HepG2 (cell line): ENCODE measurements around the gene TALDO1. TPM values are rescaled to one million over a fixed set of nuclear protein-coding genes. Genes with fewer than 3 reads are reported as not detected.

Experiments used
- BCL6 ChIP-seq: IDR thresholded peaks from 2 replicates; pipeline ENCODE4 v1.6.1; 2016; ENCODE audit warnings: missing genetic modification reagents, missing compliant biosample characterization
- CEBPG ChIP-seq: IDR thresholded peaks from 2 replicates; pipeline ENCODE4 v1.6.1; 2016
- EEA1 ChIP-seq: sonication (generic); formaldehyde crosslinking; IDR thresholded peaks from 2 replicates; pipeline ENCODE4 v1.5.1; 2020; ENCODE audit warnings: mild to moderate bottlenecking, missing genetic modification reagents, borderline replicate concordance
- ERF ChIP-seq: IDR thresholded peaks from 2 replicates; pipeline ENCODE4 v1.6.1; 2018; ENCODE audit warnings: missing biosample characterization, missing genetic modification reagents
- GLI4 ChIP-seq: sonication (generic); formaldehyde crosslinking; IDR thresholded peaks from 2 replicates; pipeline ENCODE4 v1.5.1; 2020; ENCODE audit warnings: missing genetic modification reagents, mild to moderate bottlenecking, moderate library complexity, borderline replicate concordance
- KMT2B ChIP-seq: IDR thresholded peaks from 2 replicates; pipeline ENCODE4 v1.6.1; 2016; ENCODE audit warnings: missing genetic modification reagents, missing compliant biosample characterization
- MXD3 ChIP-seq: IDR thresholded peaks from 2 replicates; pipeline ENCODE4 v1.6.1; 2016; ENCODE audit warnings: mild to moderate bottlenecking, missing biosample characterization, missing genetic modification reagents
- NCOR1 ChIP-seq: fragments of 200-600 bp; sonication (generic); IDR thresholded peaks from 2 replicates; pipeline ENCODE4 v1.7.0; 2017; ENCODE audit warnings: antibody characterized with exemption, low read length, borderline replicate concordance
- NR2C2 ChIP-seq: sonication (generic); formaldehyde crosslinking; IDR thresholded peaks from 2 replicates; pipeline ENCODE4 v1.4.0; 2020; ENCODE audit warnings: missing genetic modification reagents, mild to moderate bottlenecking, moderate library complexity, borderline replicate concordance
- PAF1 ChIP-seq: IDR thresholded peaks from 2 replicates; pipeline ENCODE4 v1.6.1; 2016; ENCODE audit warnings: missing genetic modification reagents, missing compliant biosample characterization
- PPARG ChIP-seq: conservative IDR thresholded peaks from 2 replicates; pipeline ENCODE4 v1.6.1; 2016; ENCODE audit warnings: missing biosample characterization, missing genetic modification reagents
- REL ChIP-seq: sonication (generic); formaldehyde crosslinking; conservative IDR thresholded peaks from 2 replicates; pipeline ENCODE4 v1.8.0; 2022; ENCODE audit warnings: mild to moderate bottlenecking, missing genetic modification reagents, moderate library complexity
- REPIN1 ChIP-seq: sonication (generic); formaldehyde crosslinking; IDR thresholded peaks from 2 replicates; pipeline ENCODE4 v1.8.0; 2022; ENCODE audit warnings: missing genetic modification reagents, low read depth, mild to moderate bottlenecking, borderline replicate concordance
- SETDB1 ChIP-seq: sonication (generic); formaldehyde crosslinking; IDR thresholded peaks from 2 replicates; pipeline ENCODE4 v1.5.1; 2020; ENCODE audit warnings: missing genetic modification reagents, mild to moderate bottlenecking, borderline replicate concordance
- SIN3B ChIP-seq: fragments of 150-350 bp; IDR thresholded peaks from 2 replicates; pipeline ENCODE4 v1.6.1; 2014; ENCODE audit warnings: low read length
- STAT5B ChIP-seq: sonication (generic); formaldehyde crosslinking; IDR thresholded peaks from 2 replicates; pipeline ENCODE4 v1.4.0; 2020; ENCODE audit warnings: missing genetic modification reagents
- ZBTB3 ChIP-seq: sonication (generic); formaldehyde crosslinking; IDR thresholded peaks from 2 replicates; pipeline ENCODE4 v1.4.0; 2020; ENCODE audit warnings: low read depth, mild to moderate bottlenecking, moderate library complexity, missing genetic modification reagents, borderline replicate concordance
- ZNF337 ChIP-seq: sonication (generic); formaldehyde crosslinking; IDR thresholded peaks from 2 replicates; pipeline ENCODE4 v1.5.1; 2020; ENCODE audit warnings: missing genetic modification reagents, low read depth, mild to moderate bottlenecking, borderline replicate concordance
- ZNF451 ChIP-seq: sonication (generic); formaldehyde crosslinking; IDR thresholded peaks from 2 replicates; pipeline ENCODE4 v1.5.0; 2020; ENCODE audit warnings: mild to moderate bottlenecking, missing genetic modification reagents
- ZNF746 ChIP-seq: sonication (generic); formaldehyde crosslinking; IDR thresholded peaks from 2 replicates; pipeline ENCODE4 v1.8.0; 2022; ENCODE audit warnings: mild to moderate bottlenecking, missing genetic modification reagents
- polyA plus RNA-seq, 8 experiments: library from polyadenylated mRNA; depleted of rRNA in 3 of 8; stranded (reverse) in 7 of 8; unstranded in 1 of 8; fragments of >200 nt; fragmentation: Illumina TruSeq in 4 of 8; extraction: Trizol in 4 of 8; gene quantifications; 2 replicates each; pipeline versions ENCODE4 v1.2.1 to v1.2.3, GENCODE V29; 2011 to 2016; ENCODE audit warnings: low read depth in 4 of 8, missing spikeins in 1 of 8, mixed read lengths in 1 of 8; ENCODE audit not compliant: insufficient read depth in 1 of 8
- total RNA-seq, 5 experiments: library from RNA; depleted of rRNA; stranded (reverse); fragments of >200 nt; fragmentation: Illumina TruSeq; extraction: Trizol; gene quantifications; 2 replicates each; pipeline ENCODE4 v1.2.3, GENCODE V29; 2016; ENCODE audit warnings: low read depth in 1 of 5
- TF ChIP-seq, protein P1 (sequence below), 2 experiments: sonication (generic) in 1 of 2; formaldehyde crosslinking in 1 of 2; IDR thresholded peaks; 2 replicates each; pipeline versions ENCODE4 v1.4.0 to v1.6.1; 2018 to 2020; ENCODE audit warnings: missing genetic modification reagents in 2 of 2, borderline replicate concordance in 1 of 2, low read depth in 1 of 2, mild to moderate bottlenecking in 1 of 2, missing biosample characterization in 1 of 2
- TF ChIP-seq, protein P2 (sequence below): sonication (generic); formaldehyde crosslinking; IDR thresholded peaks from 2 replicates; pipeline ENCODE4 v1.4.0; 2020; ENCODE audit warnings: missing genetic modification reagents
- TF ChIP-seq, protein P3 (sequence below): sonication (generic); formaldehyde crosslinking; IDR thresholded peaks from 2 replicates; pipeline ENCODE4 v1.8.1; 2023; ENCODE audit warnings: mild to moderate bottlenecking, moderate library complexity, missing genetic modification reagents

TALDO1 gene
- total and polyA plus RNA-seq, 2 of the 13 experiments (the other 11 are each of a cell fraction or from before 2014, with no cell fraction given) = 107 to 240 TPM

- TF ChIP-seq ZNF746 (no peak), SETDB1 (CRISPR knock-in tag) (no peak), NR2C2 (CRISPR knock-in tag) (no peak), REL (CRISPR knock-in tag) (0 out of 2 replicates have a peak, but pooled peaks have one; percentile 57), ZNF451 (CRISPR knock-in tag) (peak; percentile 70; the same call in 1 of the 2 replicates), ZNF337 (CRISPR knock-in tag) (no peak), SIN3B (no peak), PPARG (CRISPR knock-in tag) (0 out of 2 replicates have a peak, but pooled peaks have one; percentile 18), NCOR1 (no peak), ZBTB3 (CRISPR knock-in tag) (no peak), MXD3 (CRISPR knock-in tag) (peak; percentile 49; the same call in 1 of the 2 replicates), PAF1 (CRISPR knock-in tag) (peak; percentile 96), GLI4 (CRISPR knock-in tag) (no peak), BCL6 (no peak), KMT2B (CRISPR knock-in tag) (no peak; the same call in 1 of the 2 replicates), EEA1 (CRISPR knock-in tag) (no peak), ERF (CRISPR knock-in tag) (peak; percentile 60; the same call in 1 of the 2 replicates), REPIN1 (CRISPR knock-in tag) (peak; percentile 87), CEBPG (CRISPR knock-in tag) (no peak), STAT5B (CRISPR knock-in tag) (no peak)
- TF ChIP-seq, protein P1, sequence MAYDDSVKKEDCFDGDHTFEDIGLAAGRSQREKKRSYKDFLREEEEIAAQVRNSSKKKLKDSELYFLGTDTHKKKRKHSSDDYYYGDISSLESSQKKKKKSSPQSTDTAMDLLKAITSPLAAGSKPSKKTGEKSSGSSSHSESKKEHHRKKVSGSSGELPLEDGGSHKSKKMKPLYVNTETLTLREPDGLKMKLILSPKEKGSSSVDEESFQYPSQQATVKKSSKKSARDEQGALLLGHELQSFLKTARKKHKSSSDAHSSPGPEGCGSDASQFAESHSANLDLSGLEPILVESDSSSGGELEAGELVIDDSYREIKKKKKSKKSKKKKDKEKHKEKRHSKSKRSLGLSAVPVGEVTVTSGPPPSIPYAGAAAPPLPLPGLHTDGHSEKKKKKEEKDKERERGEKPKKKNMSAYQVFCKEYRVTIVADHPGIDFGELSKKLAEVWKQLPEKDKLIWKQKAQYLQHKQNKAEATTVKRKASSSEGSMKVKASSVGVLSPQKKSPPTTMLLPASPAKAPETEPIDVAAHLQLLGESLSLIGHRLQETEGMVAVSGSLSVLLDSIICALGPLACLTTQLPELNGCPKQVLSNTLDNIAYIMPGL (CRISPR knock-in tag; IDR thresholded peaks at IDR 0.05; ENCODE audit: borderline replicate concordance in 1 of 2, low read depth in 1 of 2) = peak; percentile 89 to 94
- TF ChIP-seq, protein P2, sequence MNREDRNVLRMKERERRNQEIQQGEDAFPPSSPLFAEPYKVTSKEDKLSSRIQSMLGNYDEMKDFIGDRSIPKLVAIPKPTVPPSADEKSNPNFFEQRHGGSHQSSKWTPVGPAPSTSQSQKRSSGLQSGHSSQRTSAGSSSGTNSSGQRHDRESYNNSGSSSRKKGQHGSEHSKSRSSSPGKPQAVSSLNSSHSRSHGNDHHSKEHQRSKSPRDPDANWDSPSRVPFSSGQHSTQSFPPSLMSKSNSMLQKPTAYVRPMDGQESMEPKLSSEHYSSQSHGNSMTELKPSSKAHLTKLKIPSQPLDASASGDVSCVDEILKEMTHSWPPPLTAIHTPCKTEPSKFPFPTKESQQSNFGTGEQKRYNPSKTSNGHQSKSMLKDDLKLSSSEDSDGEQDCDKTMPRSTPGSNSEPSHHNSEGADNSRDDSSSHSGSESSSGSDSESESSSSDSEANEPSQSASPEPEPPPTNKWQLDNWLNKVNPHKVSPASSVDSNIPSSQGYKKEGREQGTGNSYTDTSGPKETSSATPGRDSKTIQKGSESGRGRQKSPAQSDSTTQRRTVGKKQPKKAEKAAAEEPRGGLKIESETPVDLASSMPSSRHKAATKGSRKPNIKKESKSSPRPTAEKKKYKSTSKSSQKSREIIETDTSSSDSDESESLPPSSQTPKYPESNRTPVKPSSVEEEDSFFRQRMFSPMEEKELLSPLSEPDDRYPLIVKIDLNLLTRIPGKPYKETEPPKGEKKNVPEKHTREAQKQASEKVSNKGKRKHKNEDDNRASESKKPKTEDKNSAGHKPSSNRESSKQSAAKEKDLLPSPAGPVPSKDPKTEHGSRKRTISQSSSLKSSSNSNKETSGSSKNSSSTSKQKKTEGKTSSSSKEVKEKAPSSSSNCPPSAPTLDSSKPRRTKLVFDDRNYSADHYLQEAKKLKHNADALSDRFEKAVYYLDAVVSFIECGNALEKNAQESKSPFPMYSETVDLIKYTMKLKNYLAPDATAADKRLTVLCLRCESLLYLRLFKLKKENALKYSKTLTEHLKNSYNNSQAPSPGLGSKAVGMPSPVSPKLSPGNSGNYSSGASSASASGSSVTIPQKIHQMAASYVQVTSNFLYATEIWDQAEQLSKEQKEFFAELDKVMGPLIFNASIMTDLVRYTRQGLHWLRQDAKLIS (CRISPR knock-in tag) = no peak
- TF ChIP-seq, protein P3, sequence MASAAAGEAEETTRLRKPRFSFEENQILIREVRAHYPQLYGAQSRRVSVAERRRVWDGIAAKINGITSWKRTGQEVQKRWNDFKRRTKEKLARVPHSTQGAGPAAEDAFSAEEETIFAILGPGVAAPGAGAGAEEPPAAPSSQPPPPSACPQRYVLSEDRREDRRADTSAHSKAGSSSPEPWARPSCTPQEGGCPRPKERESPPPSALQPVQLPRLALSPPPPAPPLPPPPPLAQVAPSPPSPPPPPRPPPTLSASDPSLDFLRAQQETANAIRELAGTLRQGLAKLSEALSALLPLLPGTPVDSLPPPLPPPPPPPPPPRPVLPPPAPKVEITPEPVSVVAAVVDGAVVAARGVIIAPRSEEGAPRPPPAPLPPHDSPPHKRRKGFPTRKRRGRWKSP (CRISPR knock-in tag) = no peak
Measured at GRCh38 chr11:727859-728748, 19.2 kb upstream of the TALDO1 start (continued).
